NB4 (cell line): ENCODE data around the gene ABO.

Source experiments
- DNase-seq: peaks from one replicate; pipeline ENCODE4 v3.0.0; 2010; ENCODE audit warnings: low read depth
- H3K4me3 ChIP-seq: one replicate; pipeline ENCODE4 v1.5.1; 2011; ENCODE audit warnings: mild to moderate bottlenecking, low read depth, low read length, moderate library complexity
- CTCF ChIP-seq: IDR thresholded peaks from one replicate; pipeline ENCODE4 v1.5.1; 2012; ENCODE audit warnings: low read depth, low read length
- MAX ChIP-seq: IDR thresholded peaks from 2 replicates; pipeline ENCODE4 v1.6.1; 2011; ENCODE audit warnings: low read depth, low read length
- MYC ChIP-seq: IDR thresholded peaks from 2 replicates; pipeline ENCODE4 v1.6.1; 2011; ENCODE audit warnings: low read depth, low read length
- POLR2A ChIP-seq: IDR thresholded peaks from 2 replicates; pipeline ENCODE4 v1.6.1; 2011; ENCODE audit warnings: mild to moderate bottlenecking; ENCODE audit not compliant: insufficient read length; ENCODE audit errors: extremely low read depth

Gene ABO

GRCh38 chr9:133260334-133261102 lies 14.5 kb downstream of the ABO start:
- DNase-seq, result no peak
- TF ChIP-seq POLR2A, result no peak
- no peak for TF ChIP-seq CTCF
- no peak for TF ChIP-seq MYC
- no peak overlapping the region for H3K4me3 ChIP-seq

GRCh38 chr9:133258061-133259015 lies 16.7 kb downstream of the ABO start:
- no peak for TF ChIP-seq MAX
- no peak for TF ChIP-seq CTCF
- no peak for TF ChIP-seq MYC
- no peak for TF ChIP-seq POLR2A
- no peak overlapping the region for H3K4me3 ChIP-seq
- no peak for DNase-seq

GRCh38 chr9:133257465-133257956 lies 17.5 kb downstream of the ABO start:
- no peak for TF ChIP-seq POLR2A
- no peak for TF ChIP-seq MYC
- no peak for TF ChIP-seq CTCF
- TF ChIP-seq MAX, result no peak
- no peak for DNase-seq
- no peak overlapping the region for H3K4me3 ChIP-seq

GRCh38 chr9:133256686-133257091 lies 18.3 kb downstream of the ABO start:
- no peak for DNase-seq
- TF ChIP-seq MAX, result no peak
- H3K4me3 ChIP-seq, result no peak overlapping the region

- DNase-seq, result no peak
- no peak overlapping the region for H3K4me3 ChIP-seq
- no peak for TF ChIP-seq CTCF
- no peak for TF ChIP-seq MAX
- no peak for TF ChIP-seq MYC
- no peak for TF ChIP-seq POLR2A
Observed at GRCh38 chr9:133256136-133256461, 18.9 kb downstream of the ABO start.

GRCh38 chr9:133255371-133256135 lies 19.4 kb downstream of the ABO start:
- DNase-seq, result no peak
- H3K4me3 ChIP-seq, result no peak overlapping the region
- TF ChIP-seq POLR2A, result no peak
- no peak for TF ChIP-seq MAX
- TF ChIP-seq CTCF, result no peak
- no peak for TF ChIP-seq MYC
